ENCODE measurements around the gene CRELD1. TPM values are rescaled to one million over a fixed set of nuclear protein-coding genes. Genes with fewer than 3 reads are reported as not detected.

CRELD1 gene
- total RNA-seq, 1 experiment from 2014 or later, result 18.7 TPM

DNA sequence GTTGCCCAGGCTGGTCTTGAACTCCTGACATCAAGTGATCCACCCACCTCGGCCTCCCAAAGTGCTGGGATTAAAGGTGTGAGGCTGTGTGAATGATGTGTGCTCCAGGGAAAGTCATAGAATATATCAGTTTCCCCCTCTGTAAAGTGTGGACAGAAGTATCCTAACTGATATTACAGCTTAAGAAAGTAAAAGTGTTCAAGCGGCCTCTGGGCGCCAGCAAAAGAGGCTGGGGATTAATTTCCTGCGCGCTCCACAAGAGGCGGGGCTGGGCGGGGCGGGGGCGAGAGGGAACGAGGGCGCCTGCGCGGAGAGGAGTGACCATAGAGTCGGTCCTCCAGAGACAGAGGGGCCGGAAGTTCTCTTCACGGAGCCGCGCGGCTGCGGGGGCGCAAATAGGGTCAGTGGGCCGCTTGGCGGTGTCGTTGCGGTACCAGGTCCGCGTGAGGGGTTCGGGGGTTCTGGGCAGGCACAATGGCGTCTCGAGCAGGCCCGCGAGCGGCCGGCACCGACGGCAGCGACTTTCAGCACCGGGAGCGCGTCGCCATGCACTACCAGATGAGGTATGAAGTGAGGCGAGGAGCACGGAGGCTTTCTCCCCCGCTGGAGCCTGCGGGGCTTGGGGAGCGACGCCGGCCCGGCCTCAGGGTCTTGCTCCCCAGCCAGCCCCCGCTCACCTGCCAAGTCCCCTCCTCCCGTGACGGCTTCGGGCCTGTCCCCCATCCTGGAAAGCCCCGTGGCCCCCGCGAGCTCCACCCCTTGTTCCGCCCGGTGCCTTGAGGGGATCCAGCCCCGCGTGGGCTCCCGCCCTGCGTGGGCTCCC, 43.2 kb upstream of the CRELD1 start, which contains the start of gene JAGN1:
Gene JAGN1 (plus strand): TSS at position 362 of the 823 bp plus-strand sequence. CDS start 113 bp downstream, at position 475.
- Histone ChIP-seq H3K4me1 (ENCODE audit: control insufficient read depth in 1 of 2, insufficient read depth in 2 of 2, low read length in 2 of 2) (peaks cover 4 to 28% of the 10 kb centered on the region in 2 experiments; a peak in 3 of 4 replicates), H3K4me3 (replicated peaks in 1 of 2; ENCODE audit: low read depth in 1 of 2, low read length in 2 of 2) (peak within 1 kb of the TSS; percentile 95 to 99), H3K27ac (ENCODE audit: low read depth, low read length) (peak within 1 kb of the TSS; percentile 92), H3K27me3 (ENCODE audit: insufficient read depth, low read length) (no peaks in the 10 kb centered on the region), H3K9me2 (ENCODE audit: insufficient read depth) (no peaks in the 10 kb centered on the region), H3K9ac (ENCODE audit: low read length) (peak within 1 kb of the TSS; percentile 97), H3K79me2 (ENCODE audit: insufficient read depth, low read length) (peaks cover 36% of the 10 kb centered on the region), H3K9me3 (ENCODE audit: control insufficient read depth in 1 of 2, insufficient read depth in 1 of 2, low read depth in 1 of 2, low read length in 2 of 2) (no peaks in the 10 kb centered on the region), H3K4me2 (ENCODE audit: low read length) (peak within 1 kb of the TSS; percentile 96), H3K36me3 (ENCODE audit: control insufficient read depth in 1 of 2, insufficient read depth in 2 of 2, low read length in 2 of 2) (peaks cover 11 to 17% of the 10 kb centered on the region in 2 experiments; a peak in 3 of 4 replicates), H2AFZ (ENCODE audit: low read depth, low read length, poor library complexity, severe bottlenecking) (peak within 1 kb of the TSS; percentile 60), H4K20me1 (ENCODE audit: insufficient read depth) (no peaks in the 10 kb centered on the region)
- ChIA-PET CTCF (no interaction called here), RAD21 (ENCODE audit: low non-redundant PET in 1 of 2, low total read pairs in 2 of 2, uncharacterized antibody in 2 of 2, unreplicated experiment in 2 of 2) (no interaction called here), POLR2A (interaction anchor here (0.6 to 2.0 kb wide), 2 partner anchors 12 to 248 kb away, joined by 3 to 6 read pairs; partner anchors contain the start of gene IL17RE)
- DNase-seq (ENCODE audit: low read depth, low spot score), result peak; percentile 75
- TSS peak; percentile 66 for BruUV-seq (replicated peaks)
- intact Hi-C loops (cut with micrococcal nuclease), result loop anchor here (5.0 kb wide), 1 partner anchor 42 kb away; the partner anchor contains the start of gene CRELD1
- peak; percentile 86 for ATAC-seq
- TF ChIP-seq RAD21 (IDR thresholded peaks at IDR 0.05; ENCODE audit: low read depth) (no peak), FOSL1 (IDR thresholded peaks at IDR 0.05; ENCODE audit: low read depth) (no peak), CEBPB (IDR thresholded peaks at IDR 0.05; ENCODE audit: low read depth) (no peak), TCF7L2 (IDR thresholded peaks at IDR 0.05; ENCODE audit: borderline replicate concordance, extremely low read depth, insufficient read depth, insufficient read length) (no peak), EZH2 (IDR thresholded peaks at IDR 0.05) (no peak), SIN3A (IDR thresholded peaks at IDR 0.05; ENCODE audit: low read depth) (peak; percentile 71), ZNF274 (IDR thresholded peaks at IDR 0.05; ENCODE audit: low read depth, low read length) (no peak), ELF1 (IDR thresholded peaks at IDR 0.05; ENCODE audit: borderline replicate concordance, low read depth) (no peak; the same call in 1 of the 2 replicates), SP1 (IDR thresholded peaks at IDR 0.05; ENCODE audit: low read depth) (no peak), POLR2AphosphoS5 (IDR thresholded peaks at IDR 0.05; ENCODE audit: low read depth, low read length) (peak; percentile 95), SRF (IDR thresholded peaks at IDR 0.05; ENCODE audit: low read depth) (no peak), POLR2A (IDR thresholded peaks at IDR 0.05; ENCODE audit: borderline replicate concordance, extremely low read depth, insufficient read depth, insufficient read length) (peak; percentile 75), YY1 (IDR thresholded peaks at IDR 0.05; ENCODE audit: extremely low read depth, insufficient replicate concordance, low read depth, low read length) (no peak), EZH2phosphoT487 (IDR thresholded peaks at IDR 0.05; ENCODE audit: borderline replicate concordance) (no peak), CBX3 (IDR thresholded peaks at IDR 0.05; ENCODE audit: low read depth) (peak; percentile 23; the same call in 1 of the 2 replicates), EGR1 (IDR thresholded peaks at IDR 0.05; ENCODE audit: low read depth) (peak; percentile 98), JUND (IDR thresholded peaks at IDR 0.05) (no peak), ZFX (IDR thresholded peaks at IDR 0.05) (peak; percentile 84)
- TF ChIP-seq, protein P1, sequence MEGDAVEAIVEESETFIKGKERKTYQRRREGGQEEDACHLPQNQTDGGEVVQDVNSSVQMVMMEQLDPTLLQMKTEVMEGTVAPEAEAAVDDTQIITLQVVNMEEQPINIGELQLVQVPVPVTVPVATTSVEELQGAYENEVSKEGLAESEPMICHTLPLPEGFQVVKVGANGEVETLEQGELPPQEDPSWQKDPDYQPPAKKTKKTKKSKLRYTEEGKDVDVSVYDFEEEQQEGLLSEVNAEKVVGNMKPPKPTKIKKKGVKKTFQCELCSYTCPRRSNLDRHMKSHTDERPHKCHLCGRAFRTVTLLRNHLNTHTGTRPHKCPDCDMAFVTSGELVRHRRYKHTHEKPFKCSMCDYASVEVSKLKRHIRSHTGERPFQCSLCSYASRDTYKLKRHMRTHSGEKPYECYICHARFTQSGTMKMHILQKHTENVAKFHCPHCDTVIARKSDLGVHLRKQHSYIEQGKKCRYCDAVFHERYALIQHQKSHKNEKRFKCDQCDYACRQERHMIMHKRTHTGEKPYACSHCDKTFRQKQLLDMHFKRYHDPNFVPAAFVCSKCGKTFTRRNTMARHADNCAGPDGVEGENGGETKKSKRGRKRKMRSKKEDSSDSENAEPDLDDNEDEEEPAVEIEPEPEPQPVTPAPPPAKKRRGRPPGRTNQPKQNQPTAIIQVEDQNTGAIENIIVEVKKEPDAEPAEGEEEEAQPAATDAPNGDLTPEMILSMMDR (IDR thresholded peaks at IDR 0.05 in 2 of 3, conservative IDR thresholded peaks at IDR 0.05 in 1 of 3; ENCODE audit: borderline replicate concordance in 1 of 3, insufficient read depth in 1 of 3, low read depth in 2 of 3, low read length in 2 of 3), result no peak
- TF ChIP-seq, protein P2, sequence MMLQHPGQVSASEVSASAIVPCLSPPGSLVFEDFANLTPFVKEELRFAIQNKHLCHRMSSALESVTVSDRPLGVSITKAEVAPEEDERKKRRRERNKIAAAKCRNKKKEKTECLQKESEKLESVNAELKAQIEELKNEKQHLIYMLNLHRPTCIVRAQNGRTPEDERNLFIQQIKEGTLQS (IDR thresholded peaks at IDR 0.05), result no peak
- TF ChIP-seq, protein P3, sequence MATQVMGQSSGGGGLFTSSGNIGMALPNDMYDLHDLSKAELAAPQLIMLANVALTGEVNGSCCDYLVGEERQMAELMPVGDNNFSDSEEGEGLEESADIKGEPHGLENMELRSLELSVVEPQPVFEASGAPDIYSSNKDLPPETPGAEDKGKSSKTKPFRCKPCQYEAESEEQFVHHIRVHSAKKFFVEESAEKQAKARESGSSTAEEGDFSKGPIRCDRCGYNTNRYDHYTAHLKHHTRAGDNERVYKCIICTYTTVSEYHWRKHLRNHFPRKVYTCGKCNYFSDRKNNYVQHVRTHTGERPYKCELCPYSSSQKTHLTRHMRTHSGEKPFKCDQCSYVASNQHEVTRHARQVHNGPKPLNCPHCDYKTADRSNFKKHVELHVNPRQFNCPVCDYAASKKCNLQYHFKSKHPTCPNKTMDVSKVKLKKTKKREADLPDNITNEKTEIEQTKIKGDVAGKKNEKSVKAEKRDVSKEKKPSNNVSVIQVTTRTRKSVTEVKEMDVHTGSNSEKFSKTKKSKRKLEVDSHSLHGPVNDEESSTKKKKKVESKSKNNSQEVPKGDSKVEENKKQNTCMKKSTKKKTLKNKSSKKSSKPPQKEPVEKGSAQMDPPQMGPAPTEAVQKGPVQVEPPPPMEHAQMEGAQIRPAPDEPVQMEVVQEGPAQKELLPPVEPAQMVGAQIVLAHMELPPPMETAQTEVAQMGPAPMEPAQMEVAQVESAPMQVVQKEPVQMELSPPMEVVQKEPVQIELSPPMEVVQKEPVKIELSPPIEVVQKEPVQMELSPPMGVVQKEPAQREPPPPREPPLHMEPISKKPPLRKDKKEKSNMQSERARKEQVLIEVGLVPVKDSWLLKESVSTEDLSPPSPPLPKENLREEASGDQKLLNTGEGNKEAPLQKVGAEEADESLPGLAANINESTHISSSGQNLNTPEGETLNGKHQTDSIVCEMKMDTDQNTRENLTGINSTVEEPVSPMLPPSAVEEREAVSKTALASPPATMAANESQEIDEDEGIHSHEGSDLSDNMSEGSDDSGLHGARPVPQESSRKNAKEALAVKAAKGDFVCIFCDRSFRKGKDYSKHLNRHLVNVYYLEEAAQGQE (IDR thresholded peaks at IDR 0.05; ENCODE audit: low read depth), result no peak
- TF ChIP-seq, protein P4, sequence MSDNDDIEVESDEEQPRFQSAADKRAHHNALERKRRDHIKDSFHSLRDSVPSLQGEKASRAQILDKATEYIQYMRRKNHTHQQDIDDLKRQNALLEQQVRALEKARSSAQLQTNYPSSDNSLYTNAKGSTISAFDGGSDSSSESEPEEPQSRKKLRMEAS (IDR thresholded peaks at IDR 0.05), result peak; percentile 66

Data from HCT116 (cell line).